GM10248 (cell line): ENCODE data around the gene GSTM1.

ENCODE experiments used
- CTCF ChIA-PET: fragments of 300-600 bp; sonication (Branson Sonifier 250); formaldehyde crosslinking; extraction: SDS; loops from one replicate; lab custom pipeline; 2021; ENCODE audit warnings: antibody characterized with exemption; lab: Yijun Ruan, JAX
- POLR2A ChIA-PET: fragments of 350-650 bp; sonication (Branson Sonifier 250); formaldehyde crosslinking; extraction: SDS; loops from one replicate; lab custom pipeline; 2020; ENCODE audit warnings: antibody characterized with exemption; lab: Yijun Ruan, JAX
- DNase-seq: peaks from one replicate; pipeline ENCODE4 v3.0.0; 2012; ENCODE audit errors: extremely low spot score
- CTCF ChIP-seq: IDR thresholded peaks from 2 replicates; pipeline ENCODE4 v1.5.1; 2012; ENCODE audit warnings: mild to moderate bottlenecking, low read depth; ENCODE audit errors: extremely low read depth, missing control alignments, control extremely low read depth

Gene GSTM1

GRCh38 chr1:109721042-109721441 lies 33.4 kb downstream of the GSTM1 start:
- DNase-seq, result no peak
- TF ChIP-seq CTCF, result no peak
- ChIA-PET CTCF (interaction anchor here (0.9 to 2.3 kb wide), 4 partner anchors 13 to 81 kb away, joined by 3 to 8 read pairs (median 4); no protein-coding TSS in a partner anchor), POLR2A (no interaction called here)

- no peak for DNase-seq
- POLR2A ChIA-PET, result no interaction called here
- TF ChIP-seq CTCF, result no peak
- CTCF ChIA-PET, result interaction anchor here (1.7 to 2.3 kb wide), 2 partner anchors 56 to 82 kb away, joined by 4 to 8 read pairs; no protein-coding TSS in a partner anchor
Observed at GRCh38 chr1:109721971-109722370, 34.4 kb downstream of the GSTM1 start.

DNA sequence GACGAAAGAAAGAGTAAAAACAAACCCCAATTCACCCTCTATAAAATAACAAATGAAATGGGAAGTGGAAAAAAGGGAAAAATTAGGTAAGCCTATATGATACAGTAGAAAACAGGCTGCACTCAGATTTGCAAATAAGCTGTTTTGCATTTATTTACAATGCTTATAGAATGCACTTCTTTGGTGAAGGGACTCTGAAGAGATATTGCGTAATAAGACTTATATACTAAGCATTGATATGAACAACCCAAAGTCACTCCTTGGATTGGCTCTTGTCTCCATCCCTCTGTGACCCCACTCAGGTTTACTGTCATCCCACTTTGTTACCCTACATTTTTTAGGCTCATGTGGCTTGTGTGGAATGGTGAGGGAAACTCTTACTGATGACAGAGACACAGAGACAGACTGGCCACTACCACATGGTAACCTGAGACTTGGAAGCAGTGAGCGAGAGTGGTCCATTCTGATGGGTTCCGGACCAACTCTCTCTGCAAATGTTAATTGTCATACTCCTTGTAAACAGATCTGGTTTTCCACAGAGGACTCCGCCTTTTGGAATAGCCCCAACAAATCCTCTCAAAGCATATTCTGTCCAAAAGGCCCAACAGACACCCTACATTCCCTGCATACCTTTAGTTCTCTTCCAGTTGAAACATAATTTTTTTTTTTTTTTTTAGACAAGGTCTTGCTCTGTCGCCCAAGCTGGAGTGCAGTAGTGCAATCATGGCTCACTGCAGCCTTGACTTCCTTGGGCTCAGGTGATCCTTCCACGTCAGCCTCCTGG lies 35.5 kb downstream of the GSTM1 start:
- no peak for TF ChIP-seq CTCF
- ChIA-PET POLR2A (no interaction called here), CTCF (no interaction called here)
- no peak for DNase-seq

GRCh38 chr1:109724933-109725332 lies 37.3 kb downstream of the GSTM1 start:
- no peak for DNase-seq
- POLR2A ChIA-PET, result no interaction called here
- TF ChIP-seq CTCF, result no peak
- CTCF ChIA-PET, result no interaction called here

- no peak for DNase-seq
- ChIA-PET POLR2A (no interaction called here), CTCF (interaction anchor here (1.1 kb wide), 1 partner anchor 51 kb away, joined by 3 read pairs; no protein-coding TSS in a partner anchor)
- no peak for TF ChIP-seq CTCF
Observed at GRCh38 chr1:109725510-109725909, 37.9 kb downstream of the GSTM1 start.

DNA sequence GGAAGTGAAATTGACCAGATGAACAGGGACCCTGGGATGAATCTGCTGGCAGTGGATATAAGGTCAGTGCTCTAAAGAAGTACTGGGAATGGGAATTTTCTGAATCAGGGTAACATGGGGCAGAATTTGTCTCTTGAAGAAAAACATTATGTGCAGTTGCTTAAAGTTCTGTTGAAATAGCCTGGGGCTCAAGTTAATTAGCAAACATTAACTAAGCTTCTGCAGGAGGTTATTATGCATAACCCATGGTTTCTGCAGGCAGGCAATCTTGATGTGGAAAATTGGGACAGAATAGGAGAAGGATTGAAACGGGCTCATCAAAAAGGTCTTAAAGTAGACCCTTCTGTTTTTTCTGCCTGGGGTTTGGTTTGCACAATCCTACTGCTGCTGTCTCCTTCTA lies 38.4 kb downstream of the GSTM1 start:
- POLR2A ChIA-PET, result no interaction called here

More for the DNA sequence above, 38.4 kb downstream of the GSTM1 start:
- no peak for TF ChIP-seq CTCF
- DNase-seq, result no peak
- CTCF ChIA-PET, result interaction anchor here (1.1 kb wide), 1 partner anchor 51 kb away, joined by 3 read pairs; no protein-coding TSS in a partner anchor
